AG09319 (cell line): ENCODE data around the gene RASL12.

Experiments
- DNase-seq: peaks from one replicate; pipeline ENCODE4 v3.0.0-alpha.2; 2010; ENCODE audit warnings: low read depth; ENCODE audit errors: extremely low read depth
- CTCF ChIP-seq: IDR thresholded peaks from 2 replicates; pipeline ENCODE4 v1.5.1; 2011; ENCODE audit warnings: low read depth, mild to moderate bottlenecking, inconsistent platforms, low read length, moderate library complexity

The RASL12 gene

GRCh38 chr15:65038836-65039235 lies 29.0 kb downstream of the RASL12 start:
- no peak for DNase-seq
- TF ChIP-seq CTCF = no peak

- no peak for TF ChIP-seq CTCF
- no peak for DNase-seq
These were observed 29.4 kb downstream of the RASL12 start for GRCh38 chr15:65038428-65038827.

GRCh38 chr15:65037309-65037708 lies 30.5 kb downstream of the RASL12 start:
- no peak for TF ChIP-seq CTCF
- DNase-seq = no peak

GRCh38 chr15:65034719-65035118 lies 33.1 kb downstream of the RASL12 start:
- DNase-seq = no peak
- no peak for TF ChIP-seq CTCF

- TF ChIP-seq CTCF = peak; percentile 78
- no peak for DNase-seq
These were observed 34.0 kb downstream of the RASL12 start for GRCh38 chr15:65033659-65034269.

GRCh38 chr15:65032801-65033537 lies 34.8 kb downstream of the RASL12 start:
- DNase-seq = no peak
- TF ChIP-seq CTCF = peak; percentile 71

GRCh38 chr15:65029736-65030208 lies 38.0 kb downstream of the RASL12 start:
- TF ChIP-seq CTCF = no peak
- no peak for DNase-seq
